ENCODE measurements around the gene TMPRSS4.

- TF ChIP-seq RAD21 (IDR thresholded peaks at IDR 0.05; ENCODE audit: low read length) (no peak), NFE2L2 (IDR thresholded peaks at IDR 0.05; ENCODE audit: low read depth, low read length) (no peak), MAFK (IDR thresholded peaks at IDR 0.05; ENCODE audit: low read depth, low read length) (no peak), BHLHE40 (IDR thresholded peaks at IDR 0.05; ENCODE audit: low read depth, low read length) (no peak), ELK1 (IDR thresholded peaks at IDR 0.05; ENCODE audit: borderline replicate concordance, low read depth, low read length) (no peak), CEBPB (IDR thresholded peaks at IDR 0.05; ENCODE audit: low read depth, low read length) (no peak)
- TF ChIP-seq, protein P1, sequence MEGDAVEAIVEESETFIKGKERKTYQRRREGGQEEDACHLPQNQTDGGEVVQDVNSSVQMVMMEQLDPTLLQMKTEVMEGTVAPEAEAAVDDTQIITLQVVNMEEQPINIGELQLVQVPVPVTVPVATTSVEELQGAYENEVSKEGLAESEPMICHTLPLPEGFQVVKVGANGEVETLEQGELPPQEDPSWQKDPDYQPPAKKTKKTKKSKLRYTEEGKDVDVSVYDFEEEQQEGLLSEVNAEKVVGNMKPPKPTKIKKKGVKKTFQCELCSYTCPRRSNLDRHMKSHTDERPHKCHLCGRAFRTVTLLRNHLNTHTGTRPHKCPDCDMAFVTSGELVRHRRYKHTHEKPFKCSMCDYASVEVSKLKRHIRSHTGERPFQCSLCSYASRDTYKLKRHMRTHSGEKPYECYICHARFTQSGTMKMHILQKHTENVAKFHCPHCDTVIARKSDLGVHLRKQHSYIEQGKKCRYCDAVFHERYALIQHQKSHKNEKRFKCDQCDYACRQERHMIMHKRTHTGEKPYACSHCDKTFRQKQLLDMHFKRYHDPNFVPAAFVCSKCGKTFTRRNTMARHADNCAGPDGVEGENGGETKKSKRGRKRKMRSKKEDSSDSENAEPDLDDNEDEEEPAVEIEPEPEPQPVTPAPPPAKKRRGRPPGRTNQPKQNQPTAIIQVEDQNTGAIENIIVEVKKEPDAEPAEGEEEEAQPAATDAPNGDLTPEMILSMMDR (conservative IDR thresholded peaks at IDR 0.05; ENCODE audit: low read depth, low read length), result no peak
- TF ChIP-seq, protein P2, sequence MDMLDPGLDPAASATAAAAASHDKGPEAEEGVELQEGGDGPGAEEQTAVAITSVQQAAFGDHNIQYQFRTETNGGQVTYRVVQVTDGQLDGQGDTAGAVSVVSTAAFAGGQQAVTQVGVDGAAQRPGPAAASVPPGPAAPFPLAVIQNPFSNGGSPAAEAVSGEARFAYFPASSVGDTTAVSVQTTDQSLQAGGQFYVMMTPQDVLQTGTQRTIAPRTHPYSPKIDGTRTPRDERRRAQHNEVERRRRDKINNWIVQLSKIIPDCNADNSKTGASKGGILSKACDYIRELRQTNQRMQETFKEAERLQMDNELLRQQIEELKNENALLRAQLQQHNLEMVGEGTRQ (IDR thresholded peaks at IDR 0.05; ENCODE audit: low read depth, low read length), result no peak
Observed at GRCh38 chr11:118166641-118167040, 89.8 kb downstream of the TMPRSS4 start.

Data from IMR-90 (cell line).